Measurements from ENCODE around the gene TBRG4.

The TBRG4 gene

DNA sequence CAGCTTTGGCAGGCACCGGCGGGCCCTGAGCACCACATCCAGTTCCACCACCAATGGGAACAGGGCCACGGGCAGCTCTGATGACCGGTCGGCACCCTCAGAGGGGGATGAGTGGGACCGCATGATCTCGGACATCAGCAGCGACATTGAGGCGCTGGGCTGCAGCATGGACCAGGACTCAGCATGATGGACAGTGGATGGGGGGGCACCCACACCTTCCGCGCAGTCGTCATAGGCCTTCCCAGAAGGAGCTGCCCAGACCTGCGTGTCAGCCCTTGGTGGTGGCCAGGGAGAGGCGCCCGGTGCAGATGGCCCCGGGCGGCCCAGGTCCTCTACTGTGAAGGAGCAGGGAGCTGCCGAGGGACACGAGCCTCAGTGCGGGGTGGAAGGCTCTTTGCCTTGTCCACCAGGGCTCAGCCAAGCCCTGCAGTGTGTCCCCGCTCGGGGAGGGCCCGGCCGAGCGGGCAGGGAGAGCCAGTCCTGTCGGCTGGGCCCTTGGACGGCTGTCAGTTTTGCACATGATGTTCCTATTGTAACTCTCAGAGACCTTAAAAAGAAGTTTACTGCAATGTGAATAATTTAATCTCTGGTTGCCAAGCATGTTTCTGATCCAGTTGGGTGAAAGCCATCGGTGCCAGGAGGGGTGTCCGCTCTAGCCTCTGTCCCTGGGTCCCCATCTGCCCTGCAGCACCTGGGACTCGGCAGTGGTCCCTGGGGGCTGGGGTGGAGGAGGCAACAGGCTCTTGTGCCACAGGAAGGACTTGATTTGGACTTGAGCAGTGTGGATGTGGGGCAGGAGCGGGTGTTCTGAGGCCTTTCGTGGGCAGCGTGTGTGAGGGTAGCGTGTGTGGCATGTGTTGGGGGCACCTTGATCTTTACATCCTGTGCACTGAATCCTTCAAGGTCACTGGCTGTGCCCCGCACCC, 35.4 kb downstream of the TBRG4 start:
- no peak for DNase-seq (ENCODE audit: low read depth in 2 of 2, low spot score in 1 of 2)

DNA sequence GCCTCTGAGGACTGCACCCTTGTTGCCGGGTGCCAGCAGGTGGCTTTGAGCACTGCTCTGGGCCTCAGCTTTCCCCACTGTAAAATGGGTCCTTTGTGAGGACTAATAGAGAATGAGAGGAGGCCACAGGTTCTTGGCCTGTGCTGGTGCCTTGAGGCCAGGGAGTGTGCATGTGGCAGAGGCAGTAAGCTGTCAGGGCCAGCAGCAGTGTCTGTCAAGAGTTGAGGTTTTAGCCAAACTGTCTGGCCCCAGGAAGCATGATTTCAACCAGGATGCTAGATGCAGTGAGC, 36.2 kb downstream of the TBRG4 start:
- DNase-seq (ENCODE audit: low read depth in 2 of 2, low spot score in 1 of 2) = no peak

DNA sequence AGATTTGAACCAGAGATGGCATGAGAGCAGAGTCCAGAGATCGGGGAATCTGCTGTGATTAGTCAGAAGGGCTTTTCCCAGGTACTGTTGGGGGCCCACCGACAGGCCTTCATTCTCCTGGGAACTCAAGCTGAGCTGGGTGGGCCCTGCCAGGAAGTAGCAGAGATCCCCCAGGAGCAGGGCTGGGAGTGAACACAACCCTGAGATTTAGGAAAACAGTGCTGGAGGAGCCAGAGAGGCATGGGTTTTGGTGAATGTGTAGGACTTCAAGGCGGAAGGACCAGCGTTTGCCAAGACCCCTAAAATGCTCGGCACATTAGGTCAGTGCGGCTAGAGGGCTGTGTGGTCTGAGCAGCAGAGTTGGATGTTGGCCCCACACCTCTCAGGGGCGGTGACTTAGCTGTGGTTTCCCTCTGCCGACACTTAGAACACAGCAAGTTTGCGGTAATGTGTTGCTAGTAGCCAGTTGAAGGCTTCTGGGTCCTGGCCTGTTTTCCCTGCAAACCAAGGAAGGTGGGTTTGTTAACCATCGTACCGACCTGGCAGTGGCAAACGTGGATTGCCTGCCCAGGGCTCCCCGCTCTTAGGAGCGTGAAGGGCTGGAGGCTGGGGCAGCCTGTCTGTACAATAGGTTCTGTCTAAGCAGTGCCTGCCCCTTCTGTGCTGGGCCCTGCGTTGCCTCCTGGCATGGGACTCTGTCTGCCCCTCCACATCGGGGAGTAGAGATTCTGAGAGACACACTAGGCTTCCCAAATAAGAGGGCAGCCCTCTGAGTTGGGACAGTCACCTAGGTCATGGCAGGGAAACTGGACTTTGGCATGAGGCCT, 36.8 kb downstream of the TBRG4 start:
- no peak for DNase-seq (ENCODE audit: low read depth in 2 of 2, low spot score in 1 of 2)

DNA sequence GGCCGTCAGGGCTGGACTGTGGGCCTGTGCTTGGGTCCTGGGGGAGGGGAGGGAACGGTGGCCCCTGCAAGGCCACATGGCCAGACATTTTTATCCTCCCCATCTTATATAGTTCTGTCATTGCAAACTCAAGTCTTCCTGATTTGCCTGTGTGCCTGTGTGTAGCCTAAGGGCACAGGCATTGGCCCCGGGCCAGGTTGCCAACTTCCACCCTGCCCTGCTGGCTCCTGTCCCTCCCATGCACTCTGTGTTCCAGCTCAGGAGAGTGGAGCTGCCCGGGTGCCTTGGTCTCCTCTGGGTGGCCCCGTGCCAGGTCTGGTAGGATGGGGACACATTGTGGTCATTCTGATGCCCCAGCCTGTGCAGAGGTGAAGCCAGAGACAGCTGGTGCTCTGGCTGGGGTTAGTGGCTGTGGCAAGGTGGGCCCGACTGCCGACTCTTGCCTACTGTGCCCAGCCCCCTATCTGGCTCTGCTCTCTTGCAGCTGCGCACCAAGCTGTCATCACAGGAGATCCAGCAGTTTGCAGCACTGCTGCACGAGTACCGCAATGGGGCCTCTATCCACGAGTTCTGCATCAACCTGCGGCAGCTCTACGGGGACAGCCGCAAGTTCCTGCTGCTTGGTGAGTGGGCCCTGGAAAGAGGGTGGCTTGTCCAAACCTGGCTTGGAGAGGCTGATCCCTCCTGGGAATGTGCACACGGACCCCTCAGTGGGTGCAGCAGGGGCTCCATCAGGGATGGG, 37.5 kb downstream of the TBRG4 start:
- no peak for DNase-seq (ENCODE audit: low read depth in 2 of 2, low spot score in 1 of 2)

DNA sequence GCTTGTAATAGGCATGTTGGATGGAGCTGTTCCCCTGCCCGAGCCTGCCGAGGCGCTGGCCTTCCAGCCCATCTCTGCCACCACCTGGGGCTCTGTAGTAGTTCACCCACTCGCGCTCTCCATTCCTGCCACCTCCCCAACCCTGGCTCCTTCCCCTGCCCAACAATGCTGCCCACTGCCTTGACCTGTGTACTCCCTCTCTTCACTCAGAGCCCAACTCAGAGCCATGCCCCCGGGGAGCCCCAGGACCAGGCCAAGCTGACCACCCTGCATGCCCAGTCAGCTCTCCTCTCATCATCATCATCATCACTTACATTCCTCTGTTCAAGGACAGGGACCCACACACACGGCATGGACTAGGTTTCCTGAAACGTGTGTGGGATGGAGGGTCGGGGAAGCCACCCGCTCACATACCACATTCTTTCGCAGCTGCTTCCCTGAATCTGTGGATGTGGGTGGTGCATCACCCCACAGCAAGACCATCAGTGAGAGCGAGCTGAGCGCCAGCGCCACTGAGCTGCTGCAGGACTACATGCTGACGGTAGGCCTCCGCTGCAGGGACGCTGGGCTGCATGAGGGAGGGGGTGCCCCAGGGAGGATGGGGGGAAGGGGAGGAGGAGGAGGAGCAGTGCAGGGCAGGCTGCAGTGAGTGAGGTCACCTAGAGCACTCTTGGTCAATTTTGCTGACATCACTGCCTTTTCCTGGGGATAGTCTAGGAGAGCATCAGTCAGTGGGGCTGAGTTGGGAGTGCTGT, 38.3 kb downstream of the TBRG4 start:
- DNase-seq (ENCODE audit: low read depth in 2 of 2, low spot score in 1 of 2) = no peak

DNA sequence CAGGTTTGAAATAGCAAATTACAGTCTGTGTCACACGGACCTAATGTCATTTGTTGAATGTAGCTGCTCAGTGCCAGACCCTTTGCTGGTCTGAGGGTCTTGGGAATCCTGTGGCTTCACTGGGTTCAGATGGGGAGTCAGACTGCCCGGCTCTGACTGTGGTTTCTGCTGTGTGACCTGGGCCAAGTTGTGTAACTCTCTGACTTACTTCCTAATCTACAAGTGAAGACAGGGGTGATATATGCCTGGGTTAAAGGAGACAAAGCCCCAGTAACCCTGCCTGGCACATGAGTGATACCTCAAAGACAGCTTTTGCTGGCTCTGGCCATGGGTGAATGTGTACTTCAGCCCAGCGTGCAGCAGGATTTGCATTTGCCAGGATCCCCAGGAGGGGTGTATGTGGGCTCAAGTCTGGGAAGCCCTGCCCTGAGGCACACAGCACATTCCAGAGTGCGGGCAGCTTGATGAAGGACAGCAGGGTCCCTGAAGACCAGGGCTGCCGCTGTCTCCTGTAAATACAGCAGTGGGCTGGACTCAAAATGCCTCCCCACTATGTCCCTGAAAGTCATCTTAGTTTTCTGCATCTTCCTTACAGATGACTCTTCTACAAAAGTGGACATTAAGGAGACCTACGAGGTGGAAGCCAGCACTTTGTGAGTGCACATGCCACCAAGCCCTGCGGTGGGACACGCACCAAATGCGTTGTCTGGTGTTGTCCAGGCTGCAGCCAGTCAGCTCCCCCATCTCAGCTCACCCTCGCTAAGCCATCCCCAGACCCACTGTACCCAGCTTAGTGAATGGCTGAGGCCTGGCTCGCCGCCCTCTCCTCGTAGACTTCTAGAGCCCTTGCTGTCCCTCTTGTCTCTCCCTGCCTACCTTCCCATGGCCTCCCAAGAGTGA, 39.1 kb downstream of the TBRG4 start:
- no peak for DNase-seq (ENCODE audit: low read depth in 2 of 2, low spot score in 1 of 2)

DNA sequence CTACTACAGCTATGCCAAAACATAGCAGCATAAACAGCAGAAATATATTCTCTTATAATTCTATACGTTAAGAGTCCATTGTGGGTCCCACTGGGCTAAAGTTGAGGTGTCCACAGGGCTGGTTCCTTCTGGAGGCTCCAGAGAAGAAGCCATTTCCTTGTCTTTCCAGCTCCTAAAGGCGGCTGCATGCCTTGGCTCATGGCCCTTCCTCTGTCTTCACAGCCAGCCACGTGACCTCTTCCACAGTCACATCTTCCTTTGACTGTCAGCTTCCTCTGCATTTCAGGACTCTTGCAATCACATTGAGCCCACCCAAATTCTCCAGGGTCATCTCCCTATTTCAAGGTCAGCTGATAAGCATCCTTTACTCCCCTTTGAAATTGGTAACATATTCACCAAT, 40.0 kb downstream of the TBRG4 start:
- no peak for DNase-seq (ENCODE audit: low read depth in 2 of 2, low spot score in 1 of 2)

DNA sequence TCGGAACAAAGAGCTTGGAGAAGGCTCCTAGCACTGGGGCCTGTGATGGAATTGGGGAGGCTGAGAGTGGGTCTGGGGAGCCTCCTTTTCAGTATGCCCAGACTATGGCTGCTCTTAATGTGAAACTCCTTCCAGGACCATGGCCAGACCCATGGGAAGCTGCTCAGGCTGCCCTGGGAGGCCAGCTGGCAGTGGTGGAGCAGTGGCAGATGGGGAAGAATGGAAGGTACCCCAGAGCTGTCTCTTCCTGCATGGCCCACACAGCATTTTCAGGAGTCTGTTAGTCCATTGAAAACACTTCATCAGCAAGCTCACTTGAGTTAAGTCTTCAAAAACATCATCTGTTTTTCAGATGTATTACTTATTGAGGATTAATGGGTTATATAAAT, 41.2 kb downstream of the TBRG4 start:
- DNase-seq (ENCODE audit: low read depth in 2 of 2, low spot score in 1 of 2) = no peak

DNA sequence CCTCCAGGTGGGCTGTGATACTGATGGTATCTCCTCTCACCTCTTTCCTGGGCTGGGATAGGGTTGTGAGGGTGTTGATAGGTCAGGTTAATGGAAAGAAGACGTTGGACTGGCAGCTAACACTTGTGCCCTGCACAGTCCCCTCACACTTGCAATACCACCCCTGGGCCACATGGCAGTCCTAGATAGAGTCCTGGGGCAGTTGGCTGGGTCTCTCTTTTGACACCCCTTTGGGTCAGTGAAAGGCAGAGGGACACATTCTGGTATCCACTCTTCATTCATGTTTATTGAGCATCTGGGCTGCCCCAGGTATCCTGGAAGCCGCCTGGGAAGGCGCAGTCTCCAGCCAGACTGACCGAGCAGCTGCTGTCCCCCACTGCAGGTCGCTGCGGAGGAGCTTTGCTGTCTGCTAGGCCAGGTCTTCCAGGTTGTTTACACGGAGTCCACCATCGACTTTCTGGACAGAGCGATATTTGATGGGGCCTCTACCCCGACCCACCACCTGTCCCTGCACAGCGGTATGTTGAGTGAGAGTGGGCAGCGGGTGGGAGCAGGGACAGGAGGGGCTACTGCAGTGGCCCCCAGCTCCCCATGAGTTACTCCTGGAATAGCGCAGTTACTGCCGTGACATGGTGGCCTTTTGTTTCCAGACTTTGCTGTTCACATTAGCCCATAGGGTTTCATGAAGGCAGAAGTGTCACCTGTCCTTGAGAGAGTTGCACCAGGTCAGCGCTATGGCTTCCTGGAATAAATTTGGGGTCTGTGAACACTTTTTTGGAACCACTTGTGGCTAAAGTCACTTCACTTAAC, 41.8 kb downstream of the TBRG4 start:
- DNase-seq (ENCODE audit: low read depth in 2 of 2, low spot score in 1 of 2) = no peak

DNA sequence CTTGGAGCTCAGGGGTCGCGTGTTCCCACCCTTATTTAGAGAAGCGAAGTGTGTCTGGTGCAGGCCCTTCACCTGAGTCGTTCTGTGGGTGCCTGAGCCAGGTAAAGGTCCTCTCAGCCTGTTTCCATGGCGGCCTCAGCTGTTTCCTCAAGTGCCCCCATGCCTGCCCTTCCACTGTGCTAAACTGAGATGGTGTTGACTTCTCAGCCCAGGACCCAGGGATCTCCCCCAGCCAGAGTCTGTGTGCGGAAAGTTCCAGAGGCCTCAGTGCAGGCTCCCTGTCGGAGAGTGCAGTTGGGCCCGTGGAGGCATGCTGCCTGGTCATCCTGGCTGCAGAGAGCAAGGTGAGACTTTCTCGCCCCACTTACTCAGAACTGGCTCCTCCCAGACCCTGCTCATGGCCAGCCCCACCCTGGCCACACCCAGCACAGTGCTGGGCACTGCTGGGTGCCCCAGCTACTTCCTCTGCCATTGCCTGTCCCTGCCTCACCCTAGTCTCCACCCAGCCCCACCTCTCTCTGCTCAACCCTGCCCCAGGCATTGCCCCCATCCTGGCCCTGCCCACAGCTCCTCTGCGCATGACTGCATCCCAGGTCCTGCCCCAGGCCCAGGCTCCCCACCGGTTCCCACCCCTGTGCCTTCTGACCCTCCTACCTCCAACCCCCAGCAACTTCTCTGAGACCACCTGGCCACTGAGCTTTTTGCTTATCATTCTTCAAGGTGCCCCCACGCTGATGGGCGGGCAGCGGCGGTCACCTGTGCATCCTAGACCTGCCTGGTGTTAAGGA, 43.1 kb downstream of the TBRG4 start:
- DNase-seq (ENCODE audit: low read depth in 2 of 2, low spot score in 1 of 2) = no peak

DNA sequence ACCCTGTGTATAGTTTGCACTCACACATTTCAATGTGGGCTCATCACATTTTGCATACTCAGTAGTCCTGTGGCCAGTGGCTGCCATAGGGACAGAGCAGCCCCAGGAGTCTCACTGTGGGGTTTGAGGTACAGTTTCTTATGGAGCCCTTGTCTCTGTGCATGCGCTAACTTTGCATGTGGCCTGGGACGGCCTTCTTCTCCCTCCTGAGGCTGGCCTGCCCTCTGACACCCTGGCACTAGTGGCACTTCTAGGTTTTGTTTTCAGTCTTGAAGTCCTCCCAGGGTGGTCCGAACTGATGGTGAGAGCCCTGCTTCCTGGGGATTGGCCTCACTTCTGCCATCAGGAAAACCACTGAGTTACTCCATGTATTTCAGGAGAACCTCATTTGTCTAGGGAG, 43.9 kb downstream of the TBRG4 start:
- no peak for DNase-seq (ENCODE audit: low read depth in 2 of 2, low spot score in 1 of 2)

DNA sequence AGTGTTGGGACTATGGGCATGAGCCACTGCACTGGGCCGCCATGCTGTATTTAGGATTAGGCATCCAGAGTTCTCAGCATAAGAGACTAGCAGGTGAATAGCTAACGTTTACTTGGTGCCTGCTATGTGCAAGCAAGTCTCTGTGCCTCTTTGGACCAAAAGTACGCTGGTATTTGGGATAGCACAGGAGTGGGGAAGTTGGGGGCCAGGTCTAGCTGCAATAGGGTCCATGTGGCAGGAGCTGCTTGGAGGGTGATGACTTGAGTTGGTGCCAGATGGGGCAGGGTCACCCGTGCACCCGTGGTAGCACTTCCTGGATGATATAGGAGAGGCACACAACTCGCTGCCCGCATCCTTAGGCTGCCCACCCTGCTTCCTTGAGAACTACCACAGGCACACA, 45.1 kb downstream of the TBRG4 start:
- DNase-seq (ENCODE audit: low read depth in 2 of 2, low spot score in 1 of 2) = no peak

DNA sequence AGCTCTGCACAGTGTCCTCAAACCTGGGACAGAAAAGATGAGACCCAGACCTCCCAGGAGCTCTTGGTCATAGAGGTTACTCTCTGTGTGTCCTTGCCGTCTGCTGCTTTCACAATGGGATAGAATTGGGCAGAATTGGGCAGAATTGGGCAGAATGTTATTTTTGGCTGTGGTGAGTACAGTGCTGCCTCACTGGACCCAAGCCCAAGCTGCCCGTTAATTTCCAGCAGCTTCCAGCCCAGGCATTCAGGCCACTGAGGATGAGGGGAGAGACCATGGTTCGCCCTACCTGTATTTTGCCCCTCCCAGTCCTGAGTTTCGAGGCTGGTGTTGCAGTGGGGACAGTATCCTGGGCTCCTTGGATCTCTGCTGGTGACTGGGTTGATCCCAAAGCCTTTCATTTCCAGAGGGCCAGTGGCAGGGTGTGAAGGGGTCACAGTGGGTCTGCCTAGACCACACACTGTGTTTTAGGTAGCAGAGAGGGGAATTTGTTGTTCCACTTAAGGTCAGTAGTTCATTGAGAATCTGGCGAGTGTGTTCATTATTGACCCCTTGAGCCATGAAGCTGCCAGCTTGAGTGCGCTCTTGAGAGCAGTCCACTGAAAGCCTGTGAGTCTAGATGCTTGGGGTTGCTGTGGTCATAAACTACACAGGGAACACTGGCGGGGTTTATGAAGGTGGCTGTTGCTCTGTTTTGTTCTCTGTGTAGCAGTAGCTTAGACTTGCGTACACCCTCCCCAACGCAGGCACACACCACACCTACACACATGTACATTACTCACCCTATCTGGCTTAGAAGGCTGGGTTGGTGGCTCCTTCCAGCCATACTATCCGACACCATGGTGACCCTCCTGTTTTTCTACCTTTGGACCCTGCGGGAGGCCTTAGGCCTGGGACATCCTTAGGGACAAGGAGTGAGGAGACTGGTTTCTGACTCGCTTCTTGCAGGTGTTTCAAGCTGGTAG, 46.2 kb downstream of the TBRG4 start:
- no peak for DNase-seq (ENCODE audit: low read depth in 2 of 2, low spot score in 1 of 2)

DNA sequence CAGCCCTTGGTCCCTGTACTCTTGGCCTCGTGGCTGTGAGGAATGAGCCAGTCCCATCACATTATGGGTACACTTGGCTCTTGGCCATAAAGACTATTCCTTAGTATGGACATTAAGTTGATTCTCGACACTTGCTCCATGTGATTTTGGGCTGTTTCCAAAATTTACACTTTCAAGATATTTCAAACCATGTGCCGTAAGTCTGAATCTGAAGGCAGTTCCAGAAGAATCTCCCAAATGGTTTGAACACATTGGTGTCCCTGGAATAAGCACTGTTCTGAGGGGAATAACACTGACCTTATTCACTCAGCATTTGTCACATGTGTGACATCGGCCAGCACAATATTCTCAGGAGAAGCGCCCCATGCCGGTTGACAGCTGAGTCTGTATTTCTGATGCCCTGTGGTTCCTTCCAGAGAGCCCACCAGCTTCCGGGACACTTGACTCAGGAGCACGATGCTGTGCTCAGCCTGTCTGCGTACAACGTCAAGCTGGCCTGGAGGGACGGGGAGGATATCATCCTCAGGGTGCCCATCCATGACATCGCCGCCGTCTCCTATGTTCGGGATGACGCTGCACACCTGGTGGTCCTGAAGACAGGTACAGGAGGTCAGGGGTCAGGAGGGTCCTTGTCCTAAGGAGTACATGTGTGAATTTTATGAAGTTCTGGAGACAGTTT, 47.3 kb downstream of the TBRG4 start:
- no peak for DNase-seq (ENCODE audit: low read depth in 2 of 2, low spot score in 1 of 2)

DNA sequence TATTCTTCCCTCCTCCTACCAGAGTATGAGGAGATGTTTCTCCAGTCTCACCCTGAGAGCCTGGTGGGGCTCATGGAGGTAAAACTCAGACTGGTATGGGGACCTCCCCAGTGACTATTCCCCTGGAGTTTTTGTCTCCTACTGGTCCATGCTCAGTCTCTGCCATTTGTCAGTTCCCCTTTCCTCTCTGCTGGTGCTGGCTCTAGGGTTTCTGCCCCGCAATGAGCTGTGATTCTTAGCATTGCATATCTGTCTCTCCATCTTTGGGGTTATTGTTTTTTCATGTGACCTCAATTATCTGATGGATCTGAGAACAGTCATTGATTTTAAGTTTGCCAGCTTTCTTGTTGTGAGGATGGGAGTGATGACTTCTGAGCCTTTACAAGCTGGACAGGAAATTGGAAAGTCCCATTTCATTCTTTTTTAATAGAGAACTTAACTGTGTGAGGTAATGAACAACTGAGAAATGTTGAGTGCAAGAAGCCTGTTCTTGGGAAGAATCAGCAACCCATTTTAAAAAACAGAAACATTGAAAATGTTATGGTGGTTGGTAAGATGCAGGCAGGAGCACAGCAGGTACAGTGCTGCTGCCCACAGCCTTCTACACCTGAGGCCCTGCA, 49.6 kb downstream of the TBRG4 start:
- no peak for DNase-seq (ENCODE audit: low read depth in 2 of 2, low spot score in 1 of 2)

DNA sequence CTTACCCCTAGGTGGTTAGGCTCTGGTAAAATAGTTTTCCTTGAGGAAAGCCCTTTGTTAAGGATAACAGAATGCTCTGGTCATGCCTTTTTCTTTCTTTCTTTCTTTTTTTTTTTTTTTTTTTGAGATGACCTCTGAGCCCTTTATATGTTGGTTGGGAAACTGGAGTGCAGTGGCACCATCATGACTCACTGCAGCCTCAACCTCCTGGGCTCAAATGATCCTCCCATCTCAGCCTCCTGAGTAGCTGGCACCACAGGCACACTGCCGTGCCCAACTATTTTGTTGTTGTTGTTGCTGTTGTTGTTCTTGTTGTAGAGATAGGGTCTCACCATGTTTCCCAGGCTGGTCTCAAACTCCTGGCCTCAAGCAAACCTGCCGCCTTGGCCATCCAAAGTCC, 50.1 kb downstream of the TBRG4 start:
- no peak for DNase-seq (ENCODE audit: low read depth in 2 of 2, low spot score in 1 of 2)
